ENCODE results near the gene CDKL5.
"Not testable (repeated sequence)": the region's sequence is repeated elsewhere in the genome, so short reads cannot be mapped to it uniquely, and the experiment has no call there.

CDKL5 gene

GRCh38 chrX:18566748-18567147, 141.3 kb downstream of the CDKL5 start:
- Histone ChIP-seq H3K27ac (ENCODE audit: low read depth, low read length) (no peak overlapping the region), H3K4me1 (ENCODE audit: control insufficient read depth, insufficient read depth, low read length, unreplicated experiment) (no peaks in the 10 kb centered on the region), H3K4me3 (ENCODE audit: low read depth, low read length) (no peak overlapping the region), H3K79me2 (ENCODE audit: control insufficient read depth, insufficient read depth, low read length, unreplicated experiment) (no peaks in the 10 kb centered on the region), H3K36me3 (ENCODE audit: insufficient read depth, low read length) (no peaks in the 10 kb centered on the region), H2AFZ (ENCODE audit: low read length, unreplicated experiment) (no peak overlapping the region), H3K27me3 (ENCODE audit: insufficient read depth, low read length) (no peaks in the 10 kb centered on the region)

GRCh38 chrX:18573556-18573955, 148.1 kb downstream of the CDKL5 start:
- H3K4me1 ChIP-seq (ENCODE audit: control insufficient read depth, insufficient read depth, low read length, unreplicated experiment), result peaks cover 14% of the 10 kb centered on the region
- H3K36me3 ChIP-seq (ENCODE audit: insufficient read depth, low read length), result no peaks in the 10 kb centered on the region
- no peak overlapping the region for H3K4me3 ChIP-seq (ENCODE audit: low read depth, low read length)
- no peaks in the 10 kb centered on the region for H3K27me3 ChIP-seq (ENCODE audit: insufficient read depth, low read length)
- no peaks in the 10 kb centered on the region for H3K79me2 ChIP-seq (ENCODE audit: control insufficient read depth, insufficient read depth, low read length, unreplicated experiment)
- H2AFZ ChIP-seq (ENCODE audit: low read length, unreplicated experiment), result no peak overlapping the region
- no peak overlapping the region for H3K27ac ChIP-seq (ENCODE audit: low read depth, low read length)

GRCh38 chrX:18574591-18574990, 149.2 kb downstream of the CDKL5 start:
- Histone ChIP-seq H2AFZ (ENCODE audit: low read length, unreplicated experiment) (no peak overlapping the region), H3K27me3 (ENCODE audit: insufficient read depth, low read length) (no peaks in the 10 kb centered on the region), H3K27ac (ENCODE audit: low read depth, low read length) (no peak overlapping the region), H3K4me1 (ENCODE audit: control insufficient read depth, insufficient read depth, low read length, unreplicated experiment) (peaks cover 14% of the 10 kb centered on the region), H3K79me2 (ENCODE audit: control insufficient read depth, insufficient read depth, low read length, unreplicated experiment) (no peaks in the 10 kb centered on the region), H3K36me3 (ENCODE audit: insufficient read depth, low read length) (no peaks in the 10 kb centered on the region), H3K4me3 (ENCODE audit: low read depth, low read length) (no peak overlapping the region)

GRCh38 chrX:18575744-18576143, 150.3 kb downstream of the CDKL5 start:
- Histone ChIP-seq H3K79me2 (ENCODE audit: control insufficient read depth, insufficient read depth, low read length, unreplicated experiment) (no peaks in the 10 kb centered on the region), H3K27ac (ENCODE audit: low read depth, low read length) (no peak overlapping the region), H3K36me3 (ENCODE audit: insufficient read depth, low read length) (no peaks in the 10 kb centered on the region), H2AFZ (ENCODE audit: low read length, unreplicated experiment) (no peak overlapping the region), H3K4me1 (ENCODE audit: control insufficient read depth, insufficient read depth, low read length, unreplicated experiment) (peaks cover 14% of the 10 kb centered on the region), H3K4me3 (ENCODE audit: low read depth, low read length) (no peak overlapping the region), H3K27me3 (ENCODE audit: insufficient read depth, low read length) (no peaks in the 10 kb centered on the region)

GRCh38 chrX:18577400-18577799, 152.0 kb downstream of the CDKL5 start:
- Histone ChIP-seq H3K27ac (ENCODE audit: low read depth, low read length) (no peak overlapping the region), H3K27me3 (ENCODE audit: insufficient read depth, low read length) (no peaks in the 10 kb centered on the region), H2AFZ (ENCODE audit: low read length, unreplicated experiment) (no peak overlapping the region), H3K36me3 (ENCODE audit: insufficient read depth, low read length) (no peaks in the 10 kb centered on the region), H3K4me1 (ENCODE audit: control insufficient read depth, insufficient read depth, low read length, unreplicated experiment) (peaks cover 14% of the 10 kb centered on the region), H3K79me2 (ENCODE audit: control insufficient read depth, insufficient read depth, low read length, unreplicated experiment) (no peaks in the 10 kb centered on the region), H3K4me3 (ENCODE audit: low read depth, low read length) (no peak overlapping the region)

GRCh38 chrX:18578546-18578945, 153.1 kb downstream of the CDKL5 start:
- Histone ChIP-seq H3K27me3 (ENCODE audit: insufficient read depth, low read length) (no peaks in the 10 kb centered on the region), H3K27ac (ENCODE audit: low read depth, low read length) (no peak overlapping the region), H2AFZ (ENCODE audit: low read length, unreplicated experiment) (no peak overlapping the region), H3K4me1 (ENCODE audit: control insufficient read depth, insufficient read depth, low read length, unreplicated experiment) (peaks cover 22% of the 10 kb centered on the region), H3K79me2 (ENCODE audit: control insufficient read depth, insufficient read depth, low read length, unreplicated experiment) (no peaks in the 10 kb centered on the region), H3K36me3 (ENCODE audit: insufficient read depth, low read length) (no peaks in the 10 kb centered on the region), H3K4me3 (ENCODE audit: low read depth, low read length) (no peak overlapping the region)

- peaks cover 17% of the 10 kb centered on the region for H3K4me1 ChIP-seq (ENCODE audit: control insufficient read depth, insufficient read depth, low read length, unreplicated experiment)
- no peak overlapping the region for H2AFZ ChIP-seq (ENCODE audit: low read length, unreplicated experiment)
- H3K79me2 ChIP-seq (ENCODE audit: control insufficient read depth, insufficient read depth, low read length, unreplicated experiment), result no peaks in the 10 kb centered on the region
- no peak overlapping the region for H3K4me3 ChIP-seq (ENCODE audit: low read depth, low read length)
- no peaks in the 10 kb centered on the region for H3K27me3 ChIP-seq (ENCODE audit: insufficient read depth, low read length)
- H3K27ac ChIP-seq (ENCODE audit: low read depth, low read length), result no peak overlapping the region
- H3K36me3 ChIP-seq (ENCODE audit: insufficient read depth, low read length), result no peaks in the 10 kb centered on the region
Measured at GRCh38 chrX:18579495-18579894, 154.1 kb downstream of the CDKL5 start.

- H3K27ac ChIP-seq (ENCODE audit: low read depth, low read length), result no peak overlapping the region
Measured at GRCh38 chrX:18582910-18583493, 157.6 kb downstream of the CDKL5 start.

GRCh38 chrX:18589292-18589691, 163.9 kb downstream of the CDKL5 start:
- not testable (repeated sequence) for H3K4me3 ChIP-seq (ENCODE audit: low read depth, low read length); H3K27me3 ChIP-seq (ENCODE audit: insufficient read depth, low read length); H3K4me1 ChIP-seq (ENCODE audit: control insufficient read depth, insufficient read depth, low read length, unreplicated experiment); H3K36me3 ChIP-seq (ENCODE audit: insufficient read depth, low read length); H3K79me2 ChIP-seq (ENCODE audit: control insufficient read depth, insufficient read depth, low read length, unreplicated experiment); H3K27ac ChIP-seq (ENCODE audit: low read depth, low read length); H2AFZ ChIP-seq (ENCODE audit: low read length, unreplicated experiment)

More at GRCh38 chrX:18582910-18583493, 157.6 kb downstream of the CDKL5 start:
- Histone ChIP-seq H2AFZ (ENCODE audit: low read length, unreplicated experiment) (no peak overlapping the region), H3K79me2 (ENCODE audit: control insufficient read depth, insufficient read depth, low read length, unreplicated experiment) (no peaks in the 10 kb centered on the region), H3K4me1 (ENCODE audit: control insufficient read depth, insufficient read depth, low read length, unreplicated experiment) (peaks cover 8% of the 10 kb centered on the region), H3K27me3 (ENCODE audit: insufficient read depth, low read length) (no peaks in the 10 kb centered on the region), H3K36me3 (ENCODE audit: insufficient read depth, low read length) (no peaks in the 10 kb centered on the region), H3K4me3 (ENCODE audit: low read depth, low read length) (no peak overlapping the region)

- Histone ChIP-seq H2AFZ (ENCODE audit: low read length, unreplicated experiment) (no peak overlapping the region), H3K27ac (ENCODE audit: low read depth, low read length) (no peak overlapping the region), H3K27me3 (ENCODE audit: insufficient read depth, low read length) (no peaks in the 10 kb centered on the region), H3K79me2 (ENCODE audit: control insufficient read depth, insufficient read depth, low read length, unreplicated experiment) (no peaks in the 10 kb centered on the region), H3K4me1 (ENCODE audit: control insufficient read depth, insufficient read depth, low read length, unreplicated experiment) (no peaks in the 10 kb centered on the region), H3K36me3 (ENCODE audit: insufficient read depth, low read length) (no peaks in the 10 kb centered on the region), H3K4me3 (ENCODE audit: low read depth, low read length) (no peak overlapping the region)
Measured at GRCh38 chrX:18591834-18592233, 166.4 kb downstream of the CDKL5 start.

- no peaks in the 10 kb centered on the region for H3K79me2 ChIP-seq (ENCODE audit: control insufficient read depth, insufficient read depth, low read length, unreplicated experiment)
- no peak overlapping the region for H3K4me3 ChIP-seq (ENCODE audit: low read depth, low read length)
- H3K27me3 ChIP-seq (ENCODE audit: insufficient read depth, low read length), result no peaks in the 10 kb centered on the region
- H3K36me3 ChIP-seq (ENCODE audit: insufficient read depth, low read length), result no peaks in the 10 kb centered on the region
- no peak overlapping the region for H3K27ac ChIP-seq (ENCODE audit: low read depth, low read length)
- H2AFZ ChIP-seq (ENCODE audit: low read length, unreplicated experiment), result no peak overlapping the region
- H3K4me1 ChIP-seq (ENCODE audit: control insufficient read depth, insufficient read depth, low read length, unreplicated experiment), result no peaks in the 10 kb centered on the region
Measured at GRCh38 chrX:18594079-18594478, 168.7 kb downstream of the CDKL5 start.

All from ACC112 (cell line).